Right ventricle myocardium inferior (tissue), 1 donor: ENCODE results near the gene ALDH1A1. TPM values are rescaled to one million over a fixed set of nuclear protein-coding genes. Genes with fewer than 3 reads are reported as not detected.

ENCODE experiments used
- ATAC-seq: fragments of 200-7000 bp; cut with Tn5 transposase; one replicate; pipeline ENCODE4 v1.9.1; 2020; ENCODE audit warnings: mild to moderate bottlenecking, moderate library complexity
- DNase-seq: peaks from one replicate; pipeline ENCODE4 v3.0.0; 2021; ENCODE audit errors: missing footprints
- intact Hi-C: fragments of 100-400 bp; cut with DNase I; formaldehyde crosslinking; loops from one replicate; pipeline ENCODE4 v1.11.0; 2022
- long read RNA-seq: library from polyadenylated mRNA; unstranded; transcript quantifications from one replicate; pipeline ENCODE4 v2.0.0, GENCODE V29; 2021
- total RNA-seq: library from RNA; stranded (reverse); fragmentation: NEBNext Ultra II Directional; extraction: Animal tissue kit (Norgen Biotek cat#: 25700); gene quantifications from one replicate; pipeline ENCODE4 v1.2.1, GENCODE V29; 2021
- donor health status: DM: no; HTN: yes; CAD: no; lungs with severe emphysema.

Gene ALDH1A1
- total RNA-seq = 25.7 TPM
- long read RNA-seq, transcript ALDH1A1-201 (13 exons, 2,107 nt) = major isoform, 6 of 9 reads
- long read RNA-seq, partial matches to known transcripts = 3 of 9 reads
- long read RNA-seq, other reads (novel, unspliced or antisense) = 0 of 9 reads

GRCh38 chr9:72952914-72953313, at the start of gene ALDH1A1:
Gene ALDH1A1 (minus strand): TSS chr9:72953053. CDS start chr9:72953000, 53 bp downstream.
- no peak for DNase-seq
- ATAC-seq = peak; percentile 36

GRCh38 chr9:73001860-73002259, 49.0 kb upstream of the ALDH1A1 start:
- ATAC-seq = no peak
- DNase-seq = no peak
- intact Hi-C loops = no loop called here

More at GRCh38 chr9:72952914-72953313, at the start of gene ALDH1A1:
- intact Hi-C loops = loop anchor here (10.0 kb wide), 1 partner anchor 62 kb away; no protein-coding TSS in a partner anchor

- intact Hi-C loops = no loop called here
- ATAC-seq (no peak), DNase-seq (no peak)
Measured at GRCh38 chr9:72998363-72998762, 45.5 kb upstream of the ALDH1A1 start.

- intact Hi-C loops = no loop called here
- DNase-seq = peak; percentile 32
- ATAC-seq = peak; percentile 13
Measured at GRCh38 chr9:72997387-72997995, 44.6 kb upstream of the ALDH1A1 start.

GRCh38 chr9:72996684-72997314, 43.9 kb upstream of the ALDH1A1 start:
- intact Hi-C loops = no loop called here
- ATAC-seq = no peak

GRCh38 chr9:72996114-72996513, 43.3 kb upstream of the ALDH1A1 start:
- intact Hi-C loops = no loop called here
- ATAC-seq (no peak), DNase-seq (no peak)

More at GRCh38 chr9:72996684-72997314, 43.9 kb upstream of the ALDH1A1 start:
- no peak for DNase-seq

- no peak for DNase-seq
- intact Hi-C loops = no loop called here
- no peak for ATAC-seq
Measured at GRCh38 chr9:72995131-72996024, 42.5 kb upstream of the ALDH1A1 start.

GRCh38 chr9:72991772-72992171, 38.9 kb upstream of the ALDH1A1 start:
- intact Hi-C loops = no loop called here
- no peak for DNase-seq
- ATAC-seq = no peak

GRCh38 chr9:72990397-72991182, 37.7 kb upstream of the ALDH1A1 start:
- ATAC-seq = no peak
- intact Hi-C loops = no loop called here

GRCh38 chr9:72986522-72987116, 33.8 kb upstream of the ALDH1A1 start:
- ATAC-seq (no peak), DNase-seq (no peak)
- intact Hi-C loops = no loop called here

More at GRCh38 chr9:72990397-72991182, 37.7 kb upstream of the ALDH1A1 start:
- DNase-seq = no peak

- no peak for ATAC-seq
- intact Hi-C loops = no loop called here
- no peak for DNase-seq
Measured at GRCh38 chr9:72985746-72986145, 32.9 kb upstream of the ALDH1A1 start.

GRCh38 chr9:72984991-72985390, 32.1 kb upstream of the ALDH1A1 start:
- no peak for DNase-seq
- intact Hi-C loops = no loop called here
- ATAC-seq = peak; percentile 84

- DNase-seq (no peak), ATAC-seq (no peak)
- intact Hi-C loops = no loop called here
Measured at GRCh38 chr9:72984226-72984947, 31.5 kb upstream of the ALDH1A1 start.

- no peak for DNase-seq
- no peak for ATAC-seq
- intact Hi-C loops = no loop called here
Measured at GRCh38 chr9:72983512-72984225, 30.8 kb upstream of the ALDH1A1 start.

- ATAC-seq = no peak
- intact Hi-C loops = no loop called here
- no peak for DNase-seq
Measured at GRCh38 chr9:72983056-72983455, 30.2 kb upstream of the ALDH1A1 start.

GRCh38 chr9:72982146-72982799, 29.4 kb upstream of the ALDH1A1 start:
- DNase-seq = no peak
- ATAC-seq = no peak
- intact Hi-C loops = no loop called here
